ES-I3 (cell line): Measurements from ENCODE around the gene ZNF32.

Experiments
- H3K36me3 ChIP-seq: 2 replicates; pipeline ENCODE4 v1.6.1; 2013; ENCODE audit warnings: mild to moderate bottlenecking, low read length, control low read depth, moderate library complexity; ENCODE audit not compliant: insufficient read depth
- H3K4me1 ChIP-seq: 2 replicates; pipeline ENCODE4 v1.6.1; 2013; ENCODE audit warnings: mild to moderate bottlenecking, control low read depth, low read length; ENCODE audit not compliant: insufficient read depth
- H3K9ac ChIP-seq: 2 replicates; pipeline ENCODE4 v1.6.1; 2013; ENCODE audit warnings: low read depth, mild to moderate bottlenecking, low read length, moderate library complexity
- H3K9me3 ChIP-seq: 2 replicates; pipeline ENCODE4 v1.6.1; 2013; ENCODE audit warnings: mild to moderate bottlenecking, low read length, moderate library complexity; ENCODE audit not compliant: control insufficient read depth, insufficient read depth

The ZNF32 gene

GRCh38 chr10:43598446-43598845 lies 50.2 kb downstream of the ZNF32 start:
- Histone ChIP-seq H3K9me3 (peaks cover 9% of the 10 kb centered on the region; the same call in 1 of the 2 replicates), H3K4me1 (no peaks in the 10 kb centered on the region), H3K36me3 (no peaks in the 10 kb centered on the region), H3K9ac (no peak overlapping the region)

GRCh38 chr10:43596546-43596945 lies 52.1 kb downstream of the ZNF32 start:
- no peak overlapping the region for H3K9ac ChIP-seq
- H3K4me1 ChIP-seq, result no peaks in the 10 kb centered on the region
- H3K36me3 ChIP-seq, result no peaks in the 10 kb centered on the region
- peaks cover 11% of the 10 kb centered on the region for H3K9me3 ChIP-seq

- H3K4me1 ChIP-seq, result no peaks in the 10 kb centered on the region
- no peak overlapping the region for H3K9ac ChIP-seq
- H3K36me3 ChIP-seq, result no peaks in the 10 kb centered on the region
- H3K9me3 ChIP-seq, result peaks cover 11% of the 10 kb centered on the region
Observed at GRCh38 chr10:43595739-43596298, 52.9 kb downstream of the ZNF32 start.

GRCh38 chr10:43594944-43595589 lies 53.6 kb downstream of the ZNF32 start:
- H3K9ac ChIP-seq, result no peak overlapping the region
- peaks cover 11% of the 10 kb centered on the region for H3K9me3 ChIP-seq
- H3K4me1 ChIP-seq, result no peaks in the 10 kb centered on the region
- H3K36me3 ChIP-seq, result no peaks in the 10 kb centered on the region
